NCI-H446 treated with DMSO at 0.1 percent for 48 hours (cell line): ENCODE data around the gene CRAMP1.

ENCODE experiments used
- DNase-seq: peaks from one replicate; lab custom pipeline; 2025; lab: John Stamatoyannopoulos, UW

CRAMP1 gene

GRCh38 chr16:1632638-1632970 is 20.4 kb downstream of the CRAMP1 start:
- no peak for DNase-seq

DNA sequence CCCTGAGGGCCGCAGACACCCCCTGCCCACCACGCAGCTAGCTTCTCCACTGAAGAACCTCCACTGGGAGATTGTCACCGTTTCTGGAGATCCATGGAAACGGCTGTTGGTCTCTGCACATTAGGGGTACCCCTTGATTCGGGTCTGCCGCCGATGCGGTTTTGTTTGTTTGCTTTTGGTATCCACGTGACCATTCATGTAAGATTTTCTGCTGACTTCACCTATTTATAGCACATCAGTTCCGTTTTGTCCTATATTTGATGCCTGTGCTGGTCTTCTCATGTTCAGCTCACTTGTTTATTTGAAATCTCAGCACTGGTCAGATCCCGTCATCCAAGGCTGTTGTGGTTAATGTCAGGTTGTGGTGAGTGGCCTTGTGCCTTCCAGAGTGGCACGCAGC is 21.1 kb downstream of the CRAMP1 start:
- DNase-seq = no peak

DNA sequence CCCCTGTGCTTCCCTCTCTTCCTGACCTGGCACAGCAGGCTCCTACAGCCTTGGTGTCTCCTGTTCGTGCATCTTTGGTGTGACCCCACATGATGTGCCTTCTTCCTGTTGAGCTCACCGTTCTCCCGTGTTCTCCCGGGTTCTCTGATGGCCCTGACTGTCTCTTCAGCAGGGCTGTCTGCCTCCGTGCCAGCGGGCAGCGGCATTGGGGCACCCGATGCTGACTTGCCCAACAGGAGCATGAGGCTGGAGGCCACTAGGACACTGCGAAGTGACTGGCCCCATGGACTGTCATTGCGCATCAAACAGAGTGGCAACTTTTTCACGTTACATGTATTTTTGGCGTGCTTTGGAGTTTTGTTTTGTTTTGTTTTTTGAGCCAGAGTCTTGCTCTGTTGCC is 22.4 kb downstream of the CRAMP1 start:
- DNase-seq = no peak

- DNase-seq = no peak
Observed at GRCh38 chr16:1635070-1635469, 22.9 kb downstream of the CRAMP1 start.

- no peak for DNase-seq
Observed at GRCh38 chr16:1637526-1637925, 25.4 kb downstream of the CRAMP1 start.

DNA sequence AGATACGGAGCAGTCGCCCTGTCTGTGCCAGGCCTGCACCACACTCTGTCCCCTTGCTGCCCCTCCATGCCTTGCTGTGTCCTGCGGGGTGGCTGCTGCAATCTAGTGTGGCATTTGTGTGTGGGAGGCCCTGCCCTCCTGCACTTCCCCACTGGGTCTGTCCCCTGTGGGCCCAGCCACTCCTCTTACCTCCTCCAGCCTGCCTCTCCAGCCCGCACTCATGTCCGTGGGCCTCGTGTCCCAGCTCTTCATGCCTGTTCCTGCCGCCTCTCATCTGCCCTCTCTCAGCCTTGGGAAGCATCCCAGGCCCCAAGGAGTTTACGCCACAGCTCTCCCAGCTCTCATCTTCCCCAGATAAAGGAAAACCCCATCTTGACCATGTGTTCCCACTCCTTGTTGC is 26.6 kb downstream of the CRAMP1 start:
- no peak for DNase-seq

- no peak for DNase-seq
Observed at GRCh38 chr16:1639282-1639681, 27.1 kb downstream of the CRAMP1 start.

- no peak for DNase-seq
Observed at GRCh38 chr16:1639860-1640259, 27.7 kb downstream of the CRAMP1 start.

DNA sequence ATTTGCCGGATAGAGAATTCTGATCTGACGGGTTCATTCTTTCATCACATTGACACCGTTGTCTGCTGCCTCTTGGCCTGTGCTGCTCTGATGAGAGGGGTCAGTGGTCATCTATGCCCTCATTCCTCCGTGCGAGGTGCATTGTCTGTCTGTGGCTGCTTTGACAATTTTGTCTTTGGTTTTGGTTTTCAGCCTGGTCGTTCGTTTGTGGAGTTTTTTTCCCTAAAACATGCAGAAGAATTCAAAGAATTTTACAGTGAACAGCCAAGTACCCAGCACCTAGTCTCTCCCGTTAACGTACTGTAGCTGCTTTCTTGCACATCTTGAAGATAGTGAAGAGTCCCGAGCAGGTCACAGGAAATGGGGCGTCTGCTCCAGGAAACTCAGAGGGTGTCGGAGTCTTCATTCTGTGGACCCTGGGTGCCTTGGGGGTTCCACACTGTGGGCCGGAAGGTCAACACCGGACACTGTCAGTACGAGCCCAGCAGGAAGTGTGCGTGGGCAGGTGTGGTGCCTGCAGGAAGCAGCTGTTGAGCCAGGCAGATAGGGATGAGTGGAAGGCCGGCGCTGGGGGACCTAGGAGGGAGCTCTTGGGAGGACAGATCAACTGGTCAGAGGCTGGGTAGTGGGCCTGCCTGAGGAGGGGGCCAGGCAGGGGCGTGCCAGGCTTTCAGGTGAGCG is 28.2 kb downstream of the CRAMP1 start:
- DNase-seq = no peak

DNA sequence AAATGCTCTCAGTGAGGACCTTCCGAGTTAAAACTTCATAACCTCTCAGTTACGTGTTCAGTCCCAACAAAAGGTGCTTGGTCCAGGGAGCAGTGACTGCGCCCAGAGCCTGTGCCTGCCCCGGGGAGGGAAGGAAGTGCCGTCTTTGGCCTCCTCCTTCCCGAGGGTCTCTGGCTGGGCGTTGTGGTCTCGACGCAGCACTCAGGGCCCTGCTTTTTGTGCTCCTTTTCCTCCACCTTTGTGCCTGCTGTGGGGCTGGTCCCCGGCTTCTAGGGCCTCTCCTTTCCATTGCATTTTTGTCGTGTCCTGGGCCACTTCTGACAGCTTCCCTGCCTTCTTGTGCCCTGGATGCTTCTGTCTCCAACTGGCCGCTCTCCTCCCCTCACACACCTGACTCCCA is 29.1 kb downstream of the CRAMP1 start:
- DNase-seq = no peak

GRCh38 chr16:1642148-1642547 is 30.0 kb downstream of the CRAMP1 start:
- no peak for DNase-seq

- no peak for DNase-seq
Observed at GRCh38 chr16:1642753-1643152, 30.6 kb downstream of the CRAMP1 start.

- no peak for DNase-seq
Observed at GRCh38 chr16:1643521-1643920, 31.4 kb downstream of the CRAMP1 start.

DNA sequence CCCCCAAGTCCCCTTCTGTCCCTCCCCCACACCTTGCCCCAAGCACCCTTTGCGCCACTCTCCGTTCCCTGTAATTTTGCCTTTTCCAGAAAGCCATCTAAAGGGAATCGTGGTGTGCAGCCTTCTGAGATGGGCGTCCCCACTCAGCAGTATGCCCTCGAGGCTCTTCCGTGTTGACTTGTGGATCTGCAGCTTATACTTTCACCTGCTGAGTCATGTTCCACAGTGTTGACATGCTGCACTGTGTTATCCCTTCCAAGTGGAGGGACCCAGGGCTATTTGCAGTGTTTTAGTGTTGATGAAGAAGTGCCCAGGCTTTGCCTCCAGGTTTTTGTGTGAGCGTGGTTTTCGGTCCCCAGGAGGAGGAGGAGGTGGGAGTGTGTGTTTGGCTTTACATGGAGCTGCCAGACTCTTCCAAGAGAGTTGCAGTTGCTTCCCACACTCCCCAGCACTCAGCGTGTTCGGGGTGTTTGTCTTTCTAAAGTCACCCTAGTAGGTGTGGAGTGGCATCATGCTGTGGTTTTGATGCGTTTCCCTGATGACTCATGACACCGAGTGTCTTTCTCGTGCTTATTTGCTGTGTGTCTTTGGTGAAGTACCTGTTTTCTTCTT is 33.9 kb downstream of the CRAMP1 start:
- DNase-seq = no peak

DNA sequence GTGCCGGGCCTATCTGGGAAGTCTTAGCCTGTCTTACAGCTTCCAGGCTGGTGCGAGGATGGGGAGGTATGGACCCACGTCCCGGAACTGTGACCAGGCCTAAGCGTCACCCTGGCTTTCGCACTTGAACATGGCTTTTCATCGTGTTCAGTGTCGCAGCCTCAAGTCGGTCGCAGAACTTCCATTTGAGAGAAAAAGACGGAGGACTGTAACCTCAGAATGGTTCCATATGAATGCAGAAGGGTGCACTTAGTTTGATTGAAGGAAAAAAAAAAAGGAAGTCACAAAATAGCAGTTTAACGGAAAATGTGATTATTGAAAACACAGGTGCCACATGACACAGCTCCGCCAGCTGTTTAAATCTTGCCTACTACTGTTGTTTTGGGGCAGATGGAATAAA is 35.7 kb downstream of the CRAMP1 start:
- DNase-seq = no peak

GRCh38 chr16:1650131-1650530 is 38.0 kb downstream of the CRAMP1 start:
- DNase-seq = no peak

- DNase-seq = no peak
Observed at GRCh38 chr16:1651094-1651973, 39.2 kb downstream of the CRAMP1 start.

- DNase-seq = no peak
Observed at GRCh38 chr16:1651974-1652312, 39.8 kb downstream of the CRAMP1 start.

GRCh38 chr16:1653023-1653422 is 40.9 kb downstream of the CRAMP1 start:
- no peak for DNase-seq

DNA sequence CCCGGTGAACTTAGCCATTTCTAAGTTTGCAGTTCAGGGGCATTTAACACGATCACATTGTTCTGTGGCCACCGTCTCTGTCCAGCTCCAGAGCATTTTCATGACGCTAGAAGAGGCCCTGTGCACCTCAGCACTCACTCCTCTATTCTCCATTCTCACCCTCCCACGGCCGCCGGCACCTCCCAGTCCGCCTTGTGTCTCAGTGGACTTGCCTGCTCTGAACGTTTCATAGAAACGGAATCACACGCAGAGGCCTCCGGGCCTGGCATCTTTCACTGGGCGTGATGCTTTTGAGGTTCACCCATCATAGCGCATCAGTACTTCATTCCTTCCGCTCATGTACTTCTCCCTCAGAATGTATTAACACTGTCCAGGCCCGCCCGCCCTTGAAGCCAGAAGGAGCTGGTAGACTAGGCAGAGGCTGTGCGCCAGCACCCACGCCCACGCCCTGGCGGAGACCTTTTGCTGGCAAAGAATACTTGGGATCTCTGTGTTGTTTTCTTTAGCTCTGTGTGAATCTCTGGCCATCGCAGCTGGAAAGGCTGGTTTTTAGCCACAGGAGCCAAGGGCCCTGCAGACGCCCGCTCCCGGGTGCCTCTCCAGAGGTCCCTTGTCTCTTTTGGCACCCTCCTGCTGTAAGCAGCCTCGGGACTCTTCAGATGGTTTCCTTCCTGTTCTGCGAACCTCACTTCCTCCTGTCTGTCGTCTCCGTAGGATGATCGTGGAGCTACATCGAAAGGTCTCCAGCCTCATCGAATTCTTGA is 42.5 kb downstream of the CRAMP1 start:
- DNase-seq = no peak

- DNase-seq = no peak
Observed at GRCh38 chr16:1655269-1655807, 43.2 kb downstream of the CRAMP1 start.
